Adrenal gland (tissue), 5 donors: Measurements from ENCODE around the gene KCNG4.

Source experiments
- CTCF ChIP-seq, 6 experiments: fragments of 450-650 bp in 4 of 6; fragments of 200-600 bp in 2 of 6; sonication (generic) in 1 of 6; IDR thresholded peaks; 1 replicate in 5 of 6; 2 replicates in 1 of 6; pipeline versions ENCODE4 v1.5.1 to v1.8.0; 2016 to 2021; ENCODE audit warnings: antibody characterized with exemption in 6 of 6, mild to moderate bottlenecking in 2 of 6, moderate library complexity in 1 of 6
- POLR2A ChIP-seq, 2 donors: fragments of 450-650 bp; IDR thresholded peaks; one replicate each; pipeline ENCODE4 v1.6.1; 2017; ENCODE audit warnings: antibody characterized with exemption in 2 of 2, mild to moderate bottlenecking in 2 of 2, moderate library complexity in 1 of 2
- donor health status: DM: no; HTN: no; CAD: no.

- TF ChIP-seq CTCF (IDR thresholded peaks at IDR 0.05), result no peak
- TF ChIP-seq POLR2A (IDR thresholded peaks at IDR 0.05), result no peak
Measured at GRCh38 chr16:84233748-84234147, 6.1 kb downstream of the KCNG4 start.
